ENCODE results near the gene NARS2. TPM values are rescaled to one million over a fixed set of nuclear protein-coding genes. Genes with fewer than 3 reads are reported as not detected.

Gene NARS2
- total RNA-seq, 1 donor from 2014 or later, result 17.5 TPM

DNA sequence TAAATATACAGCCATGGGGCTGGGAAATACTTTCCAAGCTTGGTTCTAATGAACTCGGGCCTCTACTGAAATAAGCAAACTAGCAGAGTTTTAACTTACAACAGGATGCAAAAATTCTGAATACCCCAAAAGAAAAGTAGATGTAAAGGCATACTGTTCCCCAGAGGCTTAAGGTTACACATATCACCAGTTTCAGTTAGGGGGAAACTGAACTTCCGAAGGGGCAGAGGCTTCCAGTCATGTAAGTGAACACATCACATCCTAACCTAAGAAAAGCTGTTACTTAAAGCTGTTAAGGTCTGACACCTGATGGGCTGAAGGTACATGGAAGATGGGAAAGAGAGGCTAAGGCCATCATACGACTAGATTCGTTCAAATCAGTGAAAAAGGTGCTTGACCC, 159.3 kb downstream of the NARS2 start:
- Histone ChIP-seq H3K4me3 (no peak overlapping the region), H3K27me3 (ENCODE audit: low read depth) (no peaks in the 10 kb centered on the region), H3K4me1 (peaks cover 47% of the 10 kb centered on the region), H3K27ac (replicated peaks) (peak overlapping the region; percentile 98), H3K9me3 (replicated peaks) (peaks cover 7% of the 10 kb centered on the region), H3K36me3 (peaks cover 2% of the 10 kb centered on the region)
- intact Hi-C loops (cut with micrococcal nuclease), result loop anchor here (10.0 kb wide), 2 partner anchors 149 to 161 kb away; no protein-coding TSS in a partner anchor
- DNase-seq, result no peak
- TF ChIP-seq, protein P1, sequence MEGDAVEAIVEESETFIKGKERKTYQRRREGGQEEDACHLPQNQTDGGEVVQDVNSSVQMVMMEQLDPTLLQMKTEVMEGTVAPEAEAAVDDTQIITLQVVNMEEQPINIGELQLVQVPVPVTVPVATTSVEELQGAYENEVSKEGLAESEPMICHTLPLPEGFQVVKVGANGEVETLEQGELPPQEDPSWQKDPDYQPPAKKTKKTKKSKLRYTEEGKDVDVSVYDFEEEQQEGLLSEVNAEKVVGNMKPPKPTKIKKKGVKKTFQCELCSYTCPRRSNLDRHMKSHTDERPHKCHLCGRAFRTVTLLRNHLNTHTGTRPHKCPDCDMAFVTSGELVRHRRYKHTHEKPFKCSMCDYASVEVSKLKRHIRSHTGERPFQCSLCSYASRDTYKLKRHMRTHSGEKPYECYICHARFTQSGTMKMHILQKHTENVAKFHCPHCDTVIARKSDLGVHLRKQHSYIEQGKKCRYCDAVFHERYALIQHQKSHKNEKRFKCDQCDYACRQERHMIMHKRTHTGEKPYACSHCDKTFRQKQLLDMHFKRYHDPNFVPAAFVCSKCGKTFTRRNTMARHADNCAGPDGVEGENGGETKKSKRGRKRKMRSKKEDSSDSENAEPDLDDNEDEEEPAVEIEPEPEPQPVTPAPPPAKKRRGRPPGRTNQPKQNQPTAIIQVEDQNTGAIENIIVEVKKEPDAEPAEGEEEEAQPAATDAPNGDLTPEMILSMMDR (IDR thresholded peaks at IDR 0.05; ENCODE audit: borderline replicate concordance), result no peak

DNA sequence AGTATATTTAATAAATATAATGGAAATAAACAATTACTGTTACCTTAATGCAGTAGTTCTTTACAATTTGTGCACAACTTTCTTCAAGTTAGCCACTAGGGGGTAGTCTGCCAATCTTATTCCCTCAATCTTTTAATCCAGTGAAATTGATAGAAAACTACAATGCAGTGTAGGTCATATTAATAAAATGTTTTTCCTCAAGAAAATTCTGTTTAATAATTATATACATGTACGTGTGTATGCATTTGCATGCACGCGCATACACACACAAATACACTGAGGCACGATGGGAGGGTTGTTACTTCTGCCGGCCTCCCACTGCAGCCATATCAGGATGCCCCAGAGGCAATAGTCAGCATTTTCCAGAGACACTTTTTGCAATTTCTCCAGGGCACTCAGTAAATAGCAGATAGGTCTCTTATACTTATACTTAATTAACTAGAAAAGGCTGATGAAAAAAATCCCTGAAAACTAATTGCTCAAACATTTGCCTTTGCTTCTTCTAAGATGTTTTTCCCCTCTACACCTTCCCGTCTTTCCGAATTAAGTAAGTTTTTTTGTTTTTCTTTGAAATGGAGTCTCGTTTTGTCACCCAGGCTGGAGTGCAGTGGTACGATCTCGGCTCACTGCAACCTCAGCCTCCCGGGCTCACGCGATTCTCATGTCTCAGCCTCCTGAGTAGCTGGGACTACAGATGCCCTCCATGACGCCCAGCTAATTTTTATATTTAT, 160.2 kb downstream of the NARS2 start:
- intact Hi-C loops (cut with micrococcal nuclease), result loop anchor here (10.0 kb wide), 2 partner anchors 150 to 160 kb away; no protein-coding TSS in a partner anchor
- Histone ChIP-seq H3K27me3 (ENCODE audit: low read depth) (no peaks in the 10 kb centered on the region), H3K4me3 (no peak overlapping the region), H3K9me3 (replicated peaks) (peaks cover 15% of the 10 kb centered on the region), H3K4me1 (peaks cover 39% of the 10 kb centered on the region), H3K36me3 (peaks cover 7% of the 10 kb centered on the region), H3K27ac (replicated peaks) (no peak overlapping the region)
- TF ChIP-seq, protein P1 (IDR thresholded peaks at IDR 0.05; ENCODE audit: borderline replicate concordance), result peak; percentile 66
- no peak for DNase-seq

DNA sequence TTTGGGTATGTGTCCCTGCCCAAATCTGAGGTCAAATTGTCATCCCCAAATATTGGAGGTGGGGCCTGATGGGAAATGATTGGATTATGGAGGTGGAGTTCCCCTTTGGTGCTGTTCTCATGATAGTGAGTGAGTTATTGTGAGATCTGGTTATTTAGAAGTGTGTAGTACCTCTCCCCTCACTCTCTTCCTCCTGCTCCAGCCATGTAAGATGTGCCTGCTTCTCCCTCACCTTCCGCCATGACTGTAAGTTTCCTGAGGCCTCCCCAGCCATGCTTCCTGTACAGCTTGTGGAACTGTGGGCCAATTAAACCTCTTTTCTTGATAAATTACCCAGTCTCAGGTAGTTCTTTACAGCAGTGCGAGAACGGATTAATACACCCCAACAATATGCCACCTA, 166.0 kb downstream of the NARS2 start:
- Histone ChIP-seq H3K9me3 (replicated peaks) (peaks cover 35% of the 10 kb centered on the region), H3K4me3 (no peak overlapping the region), H3K36me3 (peaks cover 7% of the 10 kb centered on the region), H3K27me3 (ENCODE audit: low read depth) (no peaks in the 10 kb centered on the region), H3K4me1 (peaks cover 7% of the 10 kb centered on the region), H3K27ac (replicated peaks) (no peak overlapping the region)
- DNase-seq, result no peak
- TF ChIP-seq, protein P1 (IDR thresholded peaks at IDR 0.05; ENCODE audit: borderline replicate concordance), result no peak
- intact Hi-C loops (cut with micrococcal nuclease), result no loop called here

DNA sequence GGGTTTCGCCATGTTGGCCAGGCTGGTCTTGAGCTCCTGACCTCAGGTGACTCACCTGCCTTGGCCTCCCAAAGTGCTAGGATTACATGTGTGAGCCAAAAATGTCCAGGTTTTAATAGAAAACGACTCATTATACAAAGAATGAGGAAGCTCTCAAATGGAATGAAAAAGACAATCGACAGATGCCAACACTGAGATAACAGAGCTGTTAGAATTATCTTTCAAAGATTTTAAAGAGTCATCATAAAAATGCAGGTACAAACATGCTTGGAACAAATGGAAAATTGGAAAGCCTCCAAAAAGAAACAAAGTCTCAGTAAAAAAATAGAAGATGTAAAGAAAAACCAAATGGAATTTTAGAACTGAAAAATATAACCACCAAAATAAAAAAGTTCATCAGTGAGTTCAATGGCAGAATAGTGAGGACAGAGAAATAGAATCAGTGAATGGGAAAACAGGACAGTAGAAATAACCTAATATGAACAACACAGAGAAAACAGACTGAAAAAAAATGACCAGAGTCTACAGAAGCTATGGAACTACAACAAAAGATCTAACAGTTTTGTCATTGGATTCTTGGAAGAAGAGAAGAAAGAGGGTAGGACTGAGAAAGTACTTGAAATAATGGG, 168.0 kb downstream of the NARS2 start:
- DNase-seq, result no peak
- H3K27ac ChIP-seq (replicated peaks), result no peak overlapping the region
- no peak overlapping the region for H3K4me3 ChIP-seq
- peaks cover 35% of the 10 kb centered on the region for H3K9me3 ChIP-seq (replicated peaks)
- H3K27me3 ChIP-seq (ENCODE audit: low read depth), result no peaks in the 10 kb centered on the region
- H3K36me3 ChIP-seq, result peaks cover 7% of the 10 kb centered on the region
- TF ChIP-seq, protein P1 (IDR thresholded peaks at IDR 0.05; ENCODE audit: borderline replicate concordance), result no peak
- intact Hi-C loops (cut with micrococcal nuclease), result no loop called here
- H3K4me1 ChIP-seq, result peaks cover 20% of the 10 kb centered on the region

DNA sequence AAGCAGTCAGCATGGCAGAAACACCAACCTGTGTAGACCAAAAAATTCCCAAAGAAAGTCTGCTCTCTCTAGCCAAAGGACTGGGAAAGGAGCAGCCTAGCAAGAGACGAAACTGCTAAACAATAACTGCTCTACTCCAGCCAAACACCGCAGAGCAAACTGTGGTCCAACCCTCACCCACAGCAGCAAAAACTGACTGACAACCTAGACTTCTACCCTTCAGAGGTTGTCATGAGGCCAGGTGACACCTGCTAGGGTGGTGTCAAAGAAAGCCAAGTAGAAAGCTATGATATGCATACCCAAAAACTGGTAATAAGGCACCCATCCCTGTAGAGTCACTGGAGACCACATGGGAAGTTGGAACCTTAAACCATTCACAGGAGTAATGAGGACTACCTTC, 168.9 kb downstream of the NARS2 start:
- TF ChIP-seq, protein P1 (IDR thresholded peaks at IDR 0.05; ENCODE audit: borderline replicate concordance), result no peak
- no peak for DNase-seq
- Histone ChIP-seq H3K27me3 (ENCODE audit: low read depth) (no peaks in the 10 kb centered on the region), H3K4me1 (peaks cover 23% of the 10 kb centered on the region), H3K27ac (replicated peaks) (no peak overlapping the region), H3K4me3 (no peak overlapping the region), H3K9me3 (replicated peaks) (peaks cover 32% of the 10 kb centered on the region), H3K36me3 (peaks cover 7% of the 10 kb centered on the region)
- intact Hi-C loops (cut with micrococcal nuclease), result no loop called here
